SU-DHL-6 (cell line): ENCODE data around the gene MME.

ENCODE experiments used
- H2AFZ ChIP-seq: fragments of 200-600 bp; sonication (generic); 2 replicates; pipeline ENCODE4 v1.6.1; 2014; ENCODE audit warnings: low read depth, mild to moderate bottlenecking, moderate library complexity, mixed read lengths, antibody characterized with exemption, low read length; ENCODE audit not compliant: severe bottlenecking
- H3F3A ChIP-seq: fragments of 200-600 bp; shearing (Covaris generic); 2 replicates; pipeline ENCODE4 v1.6.0; 2016; ENCODE audit warnings: antibody characterized with exemption, mild to moderate bottlenecking; ENCODE audit not compliant: insufficient read depth
- H3K27ac ChIP-seq: fragments of 200-600 bp; sonication (generic); 2 replicates; pipeline ENCODE4 v1.5.1; 2016; ENCODE audit warnings: low read depth, mild to moderate bottlenecking, low read length, moderate library complexity, mixed read lengths
- H3K27me3 ChIP-seq: fragments of 200-600 bp; sonication (generic), shearing (Covaris generic); 2 replicates; pipeline ENCODE4 v1.6.0; 2014; ENCODE audit warnings: mild to moderate bottlenecking, low read length
- H3K36me3 ChIP-seq: fragments of 200-600 bp; sonication (generic); 2 replicates; pipeline ENCODE4 v1.6.1; 2014; ENCODE audit warnings: mild to moderate bottlenecking, low read length, mixed read lengths
- H3K4me2 ChIP-seq: fragments of 300-600, 200-600 bp; shearing (Covaris generic), sonication (generic); 2 replicates; pipeline ENCODE4 v1.6.0; 2014; ENCODE audit warnings: low read length, low read depth, mild to moderate bottlenecking; ENCODE audit not compliant: poor library complexity, severe bottlenecking
- H3K4me3 ChIP-seq: fragments of 200-600 bp; sonication (generic); 2 replicates; pipeline ENCODE4 v1.5.1; 2014; ENCODE audit warnings: antibody characterized with exemption, low read length, mild to moderate bottlenecking, mixed read lengths; ENCODE audit not compliant: insufficient read depth, poor library complexity, severe bottlenecking
- H3K79me2 ChIP-seq: fragments of 200-600 bp; sonication (generic); 2 replicates; pipeline ENCODE4 v1.6.1; 2014; ENCODE audit warnings: mild to moderate bottlenecking, low read length, moderate library complexity; ENCODE audit not compliant: insufficient read depth
- H3K9ac ChIP-seq: fragments of 200-600 bp; sonication (generic); 2 replicates; pipeline ENCODE4 v1.7.0; 2014; ENCODE audit warnings: mild to moderate bottlenecking, low read length
- H3K9me2 ChIP-seq: fragments of 200-600 bp; sonication (generic); replicated peaks from 2 replicates; pipeline ENCODE4 v1.6.1; 2014; ENCODE audit warnings: low read length; ENCODE audit not compliant: insufficient read depth
- H3K9me3 ChIP-seq: fragments of 200-600 bp; sonication (generic); 2 replicates; pipeline ENCODE4 v1.6.1; 2014; ENCODE audit warnings: low read length, mixed read lengths; ENCODE audit not compliant: insufficient read depth
- H4K20me1 ChIP-seq: fragments of 200-600 bp; sonication (generic); 2 replicates; pipeline ENCODE4 v1.6.1; 2014; ENCODE audit warnings: low read depth, mild to moderate bottlenecking, antibody characterized with exemption, low read length, moderate library complexity, mixed read lengths
- EZH2phosphoT487 ChIP-seq: fragments of 200-600 bp; sonication (generic), shearing (Covaris generic); conservative IDR thresholded peaks from 2 replicates; pipeline ENCODE4 v1.6.1; 2018; ENCODE audit warnings: mild to moderate bottlenecking, antibody characterized with exemption, low read length, moderate library complexity, mixed read lengths
- TF ChIP-seq, protein P1 (sequence below): fragments of 200-600 bp; sonication (generic); IDR thresholded peaks from one replicate; pipeline ENCODE4 v1.5.1; 2017; ENCODE audit warnings: antibody characterized with exemption, mild to moderate bottlenecking, low read length, moderate library complexity; ENCODE audit not compliant: insufficient read depth, poor library complexity, severe bottlenecking

MME gene

DNA sequence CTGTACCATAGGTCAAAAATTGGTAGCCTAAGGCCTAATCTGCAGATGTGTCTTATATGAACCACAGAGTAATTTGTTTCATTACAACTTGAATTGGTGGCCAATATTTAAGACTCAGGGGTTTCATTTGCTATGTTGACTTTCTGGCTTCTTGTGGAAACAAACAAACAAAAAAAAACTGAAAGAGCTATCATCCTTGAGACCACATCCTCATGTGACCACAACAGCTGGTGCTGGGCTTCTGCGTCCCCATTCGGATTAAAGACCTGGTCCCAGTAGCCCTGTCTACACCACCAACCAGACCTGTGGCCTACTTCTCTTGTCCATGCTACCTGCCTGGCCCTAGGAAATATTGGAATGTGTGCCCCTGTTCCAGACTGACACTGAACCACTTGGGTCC lies 151.7 kb downstream of the MME start:
- H3K4me2 ChIP-seq: no peak overlapping the region

DNA sequence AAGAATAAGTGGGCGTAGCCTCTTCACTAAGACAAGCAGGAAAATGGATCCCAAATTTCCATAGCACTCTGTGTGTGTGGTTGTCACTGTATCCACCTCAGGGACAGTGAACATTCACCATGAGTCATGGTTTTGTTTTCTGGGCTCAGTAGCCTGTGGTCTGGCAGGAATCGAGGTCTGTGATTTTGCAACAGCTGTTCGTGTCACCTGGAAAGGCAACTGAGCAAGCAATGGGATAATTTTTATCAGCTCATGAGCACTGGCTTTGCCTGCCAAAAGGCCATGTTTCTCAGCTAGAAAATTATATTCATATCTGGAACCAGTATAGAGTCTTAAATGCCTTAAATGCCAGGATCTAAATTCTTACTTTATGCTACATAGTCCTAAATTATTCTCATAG lies 152.5 kb downstream of the MME start:
- Histone ChIP-seq H2AFZ (no peak overlapping the region), H3K9me3 (no peaks in the 10 kb centered on the region), H3K27me3 (no peaks in the 10 kb centered on the region), H3K36me3 (no peaks in the 10 kb centered on the region), H4K20me1 (no peaks in the 10 kb centered on the region), H3K4me3 (no peak overlapping the region), H3F3A (no peaks in the 10 kb centered on the region), H3K79me2 (no peaks in the 10 kb centered on the region), H3K9ac (no peak overlapping the region), H3K27ac (no peak overlapping the region), H3K9me2 (no peaks in the 10 kb centered on the region), H3K4me2 (no peak overlapping the region)
- no peak for TF ChIP-seq EZH2phosphoT487
- TF ChIP-seq, protein P1, sequence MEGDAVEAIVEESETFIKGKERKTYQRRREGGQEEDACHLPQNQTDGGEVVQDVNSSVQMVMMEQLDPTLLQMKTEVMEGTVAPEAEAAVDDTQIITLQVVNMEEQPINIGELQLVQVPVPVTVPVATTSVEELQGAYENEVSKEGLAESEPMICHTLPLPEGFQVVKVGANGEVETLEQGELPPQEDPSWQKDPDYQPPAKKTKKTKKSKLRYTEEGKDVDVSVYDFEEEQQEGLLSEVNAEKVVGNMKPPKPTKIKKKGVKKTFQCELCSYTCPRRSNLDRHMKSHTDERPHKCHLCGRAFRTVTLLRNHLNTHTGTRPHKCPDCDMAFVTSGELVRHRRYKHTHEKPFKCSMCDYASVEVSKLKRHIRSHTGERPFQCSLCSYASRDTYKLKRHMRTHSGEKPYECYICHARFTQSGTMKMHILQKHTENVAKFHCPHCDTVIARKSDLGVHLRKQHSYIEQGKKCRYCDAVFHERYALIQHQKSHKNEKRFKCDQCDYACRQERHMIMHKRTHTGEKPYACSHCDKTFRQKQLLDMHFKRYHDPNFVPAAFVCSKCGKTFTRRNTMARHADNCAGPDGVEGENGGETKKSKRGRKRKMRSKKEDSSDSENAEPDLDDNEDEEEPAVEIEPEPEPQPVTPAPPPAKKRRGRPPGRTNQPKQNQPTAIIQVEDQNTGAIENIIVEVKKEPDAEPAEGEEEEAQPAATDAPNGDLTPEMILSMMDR: no peak

More for the DNA sequence above, 151.7 kb downstream of the MME start:
- no peak overlapping the region for H2AFZ ChIP-seq
- no peaks in the 10 kb centered on the region for H3K9me2 ChIP-seq
- H3K79me2 ChIP-seq: no peaks in the 10 kb centered on the region
- no peaks in the 10 kb centered on the region for H3K9me3 ChIP-seq
- H3K27ac ChIP-seq: no peak overlapping the region
- no peak overlapping the region for H3K9ac ChIP-seq
- TF ChIP-seq, protein P1: no peak
- TF ChIP-seq EZH2phosphoT487: no peak
- H3F3A ChIP-seq: no peaks in the 10 kb centered on the region
- H4K20me1 ChIP-seq: no peaks in the 10 kb centered on the region
- H3K27me3 ChIP-seq: no peaks in the 10 kb centered on the region
- no peaks in the 10 kb centered on the region for H3K36me3 ChIP-seq
- no peak overlapping the region for H3K4me3 ChIP-seq

DNA sequence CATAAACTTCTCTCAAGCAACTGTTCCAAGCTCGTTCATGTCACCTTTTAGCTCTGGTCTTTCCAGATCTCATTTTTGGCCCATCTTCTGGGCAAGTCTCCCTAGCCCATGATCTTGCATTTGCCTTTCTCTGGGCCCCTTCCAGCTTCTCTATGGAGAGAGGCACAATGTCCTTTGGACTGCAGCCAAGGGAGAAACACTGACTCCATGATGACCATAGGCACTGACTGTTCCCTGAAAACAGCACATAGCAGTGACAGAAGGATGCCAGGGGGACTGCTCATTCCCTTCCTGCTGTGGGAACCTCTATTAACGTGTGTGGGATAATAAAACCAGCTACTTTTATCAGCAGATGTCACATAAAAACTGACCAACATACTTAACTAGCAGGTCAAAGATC lies 153.1 kb downstream of the MME start:
- Histone ChIP-seq H3F3A (no peaks in the 10 kb centered on the region), H3K27me3 (no peaks in the 10 kb centered on the region), H2AFZ (no peak overlapping the region), H3K9me3 (no peaks in the 10 kb centered on the region), H4K20me1 (no peaks in the 10 kb centered on the region), H3K27ac (no peak overlapping the region), H3K4me3 (no peak overlapping the region), H3K36me3 (no peaks in the 10 kb centered on the region), H3K9ac (no peak overlapping the region), H3K4me2 (no peak overlapping the region), H3K79me2 (no peaks in the 10 kb centered on the region), H3K9me2 (no peaks in the 10 kb centered on the region)
- TF ChIP-seq EZH2phosphoT487: no peak
- TF ChIP-seq, protein P1: no peak
